GM12872 (cell line): Measurements from ENCODE around the gene BCL6.

Source experiments
- TF ChIP-seq, protein P1 (sequence below): IDR thresholded peaks from 3 replicates; pipeline ENCODE4 v1.5.1; 2011; ENCODE audit warnings: low read depth, mild to moderate bottlenecking, low read length, moderate library complexity; ENCODE audit not compliant: insufficient read depth

The BCL6 gene

DNA sequence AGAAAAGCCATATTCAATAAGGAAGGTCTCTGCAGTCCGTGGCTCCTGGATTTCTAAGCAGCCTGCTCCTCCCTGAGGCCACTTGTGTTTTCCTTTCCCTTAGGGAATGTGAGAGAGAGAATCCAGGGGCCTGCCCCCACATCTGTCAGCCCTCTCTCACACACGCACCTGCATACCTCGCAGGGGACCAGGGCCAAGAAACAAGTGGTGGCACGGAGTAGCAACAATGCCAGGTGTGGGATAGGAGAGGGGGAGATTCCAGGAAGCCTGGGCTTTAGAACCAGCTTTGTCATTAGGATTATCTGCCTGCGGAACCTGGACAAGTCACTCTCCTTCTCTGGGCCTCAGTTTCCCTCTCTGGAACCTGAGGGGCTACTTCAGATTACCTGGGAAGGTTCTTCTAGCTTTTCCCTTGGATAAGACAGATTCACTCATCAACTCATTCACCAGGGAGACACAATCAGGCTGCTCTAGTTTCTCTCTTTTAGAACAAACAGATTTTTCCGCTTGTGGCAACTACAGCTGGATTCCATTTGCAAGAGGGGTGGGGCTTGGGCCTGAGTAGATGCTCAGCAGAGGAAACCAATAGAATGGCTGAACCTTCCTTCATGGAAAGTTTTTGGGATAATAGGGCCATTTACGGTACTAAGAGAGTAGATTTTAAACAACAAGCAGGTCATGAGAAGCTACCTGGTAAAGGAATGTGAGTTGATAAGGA lies 19.5 kb downstream of the BCL6 start:
- TF ChIP-seq, protein P1, sequence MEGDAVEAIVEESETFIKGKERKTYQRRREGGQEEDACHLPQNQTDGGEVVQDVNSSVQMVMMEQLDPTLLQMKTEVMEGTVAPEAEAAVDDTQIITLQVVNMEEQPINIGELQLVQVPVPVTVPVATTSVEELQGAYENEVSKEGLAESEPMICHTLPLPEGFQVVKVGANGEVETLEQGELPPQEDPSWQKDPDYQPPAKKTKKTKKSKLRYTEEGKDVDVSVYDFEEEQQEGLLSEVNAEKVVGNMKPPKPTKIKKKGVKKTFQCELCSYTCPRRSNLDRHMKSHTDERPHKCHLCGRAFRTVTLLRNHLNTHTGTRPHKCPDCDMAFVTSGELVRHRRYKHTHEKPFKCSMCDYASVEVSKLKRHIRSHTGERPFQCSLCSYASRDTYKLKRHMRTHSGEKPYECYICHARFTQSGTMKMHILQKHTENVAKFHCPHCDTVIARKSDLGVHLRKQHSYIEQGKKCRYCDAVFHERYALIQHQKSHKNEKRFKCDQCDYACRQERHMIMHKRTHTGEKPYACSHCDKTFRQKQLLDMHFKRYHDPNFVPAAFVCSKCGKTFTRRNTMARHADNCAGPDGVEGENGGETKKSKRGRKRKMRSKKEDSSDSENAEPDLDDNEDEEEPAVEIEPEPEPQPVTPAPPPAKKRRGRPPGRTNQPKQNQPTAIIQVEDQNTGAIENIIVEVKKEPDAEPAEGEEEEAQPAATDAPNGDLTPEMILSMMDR, result no peak

DNA sequence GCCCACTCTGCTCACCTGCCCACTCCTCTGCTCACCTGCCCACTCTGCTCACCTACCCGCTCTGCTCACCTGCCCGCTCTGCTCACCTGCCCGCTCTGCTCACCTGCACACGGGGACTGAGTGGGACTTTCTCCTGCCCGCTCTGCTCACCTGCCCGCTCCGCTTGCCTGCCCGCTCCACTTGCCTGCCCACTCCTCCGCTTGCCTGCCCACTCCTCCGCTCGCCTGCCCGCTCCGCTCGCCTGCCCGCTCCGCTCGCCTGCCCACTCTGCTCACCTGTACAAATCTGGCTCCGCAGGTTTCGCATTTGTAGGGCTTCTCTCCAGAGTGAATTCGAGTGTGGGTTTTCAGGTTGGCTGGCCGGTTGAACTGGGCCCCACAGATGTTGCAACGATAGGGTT lies 20.0 kb downstream of the BCL6 start:
- TF ChIP-seq, protein P1, result no peak

DNA sequence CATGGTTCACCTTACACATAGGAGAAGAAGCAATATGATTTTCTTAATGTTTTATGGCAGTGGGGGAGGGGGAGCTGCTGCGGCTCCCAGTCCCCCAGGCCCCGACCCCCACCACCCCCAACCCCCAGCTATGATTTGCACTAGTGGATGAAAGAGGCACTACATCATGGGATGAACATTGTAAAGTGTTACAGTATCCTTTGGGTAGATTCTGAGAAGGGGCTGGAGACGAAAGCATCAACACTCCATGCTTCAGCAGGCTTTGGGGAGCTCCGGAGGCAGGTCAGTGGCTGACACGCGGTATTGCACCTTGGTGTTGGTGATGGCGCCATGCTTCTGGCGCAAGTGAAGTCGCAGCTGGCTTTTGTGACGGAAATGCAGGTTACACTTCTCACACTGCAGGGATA lies 23.1 kb downstream of the BCL6 start:
- TF ChIP-seq, protein P1, result 0 out of 3 replicates have a peak, but pooled peaks have one; percentile 9

- TF ChIP-seq, protein P1, result no peak
Observed at GRCh38 chr3:187721055-187721454, 24.2 kb downstream of the BCL6 start.

DNA sequence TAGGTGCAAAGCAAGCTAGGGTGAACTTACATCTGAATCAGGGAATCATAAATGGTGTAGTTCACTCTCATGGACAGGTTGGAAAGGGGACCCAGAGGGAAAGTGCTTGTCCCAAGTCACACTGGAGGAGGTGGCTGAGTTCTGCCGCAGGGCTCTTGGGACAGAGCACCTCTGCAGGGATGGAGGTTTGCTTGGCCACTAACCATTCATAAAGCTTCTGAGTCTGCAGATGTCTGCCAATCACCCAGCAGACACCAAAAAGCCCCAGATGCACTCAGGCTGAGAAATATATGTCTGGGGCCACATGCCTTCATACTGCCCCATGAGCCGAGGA lies 25.0 kb downstream of the BCL6 start:
- TF ChIP-seq, protein P1, result no peak

DNA sequence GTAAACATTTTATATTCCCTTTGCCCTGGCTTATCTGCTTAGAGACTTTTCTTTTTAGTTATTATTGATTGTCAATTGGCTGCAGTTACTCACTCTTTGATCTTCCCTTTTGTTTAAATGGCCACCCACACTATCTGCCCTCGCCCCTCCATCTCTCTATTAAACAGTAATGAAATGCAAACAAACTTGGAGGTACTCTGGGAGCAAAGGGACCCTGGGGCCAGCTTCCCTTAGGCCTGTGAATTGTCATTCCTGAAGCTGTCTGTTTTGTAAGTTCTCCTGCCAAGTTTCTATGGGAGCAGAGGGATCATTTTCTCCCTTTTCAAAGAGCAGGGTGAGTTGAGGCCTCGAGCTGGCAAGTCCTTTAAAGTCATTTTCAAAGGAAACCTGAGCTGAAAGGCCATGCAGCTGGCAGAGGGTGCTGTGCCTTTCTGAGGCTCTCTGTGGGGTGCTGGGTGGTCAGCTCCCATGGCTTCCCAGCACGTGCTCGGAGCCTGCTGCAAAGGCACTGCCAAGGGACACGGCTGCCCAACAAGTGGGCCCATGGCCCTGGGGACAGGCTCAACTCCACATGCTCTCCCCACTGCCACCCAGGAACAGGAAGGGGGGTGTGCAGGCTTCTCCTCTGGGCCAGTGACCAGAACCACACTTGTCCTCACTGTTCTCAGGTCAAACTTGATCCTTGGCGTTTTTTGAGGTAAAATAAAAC lies 25.5 kb downstream of the BCL6 start:
- TF ChIP-seq, protein P1, result no peak

GRCh38 chr3:187718802-187719201 lies 26.5 kb downstream of the BCL6 start:
- TF ChIP-seq, protein P1, result no peak
